Upper lobe of left lung (tissue), 6 donors: ENCODE results near the gene APOA5. TPM values are rescaled to one million over a fixed set of nuclear protein-coding genes. Genes with fewer than 3 reads are reported as not detected.

Experiments
- ATAC-seq, 2 donors: fragments of 200-7000 bp; cut with Tn5 transposase; one replicate each; pipeline ENCODE4 v1.9.1; 2022; ENCODE audit warnings: mild to moderate bottlenecking in 2 of 2, moderate library complexity in 2 of 2; ENCODE audit not compliant: low FRiP score in 2 of 2
- DNase-seq, 2 donors: peaks; one replicate each; pipeline ENCODE4 v3.0.0-alpha.2; 2019 to 2020
- H3K27ac ChIP-seq, 4 donors: fragments of 200-600 bp; sonication (generic); one replicate each; pipeline ENCODE4 v1.5.1; 2016 to 2019
- H3K27me3 ChIP-seq, 4 donors: fragments of 200-600 bp; sonication (generic); one replicate each; pipeline ENCODE4 v1.5.1; 2017 to 2019
- H3K36me3 ChIP-seq, 4 donors: fragments of 200-600 bp; sonication (generic); one replicate each; pipeline ENCODE4 v1.5.1; 2016 to 2019
- H3K4me1 ChIP-seq, 4 donors: fragments of 200-600 bp; sonication (generic); one replicate each; pipeline ENCODE4 v1.5.1; 2018 to 2019
- H3K4me3 ChIP-seq, 4 donors: fragments of 200-600 bp; sonication (generic); one replicate each; pipeline ENCODE4 v1.5.1; 2017 to 2019; ENCODE audit warnings: mild to moderate bottlenecking in 2 of 4, moderate library complexity in 1 of 4
- H3K9me3 ChIP-seq, 4 donors: fragments of 200-600 bp; sonication (generic); one replicate each; pipeline ENCODE4 v1.5.1; 2018 to 2019
- EP300 ChIP-seq, 4 donors: sonication (generic); formaldehyde crosslinking; IDR thresholded peaks; one replicate each; pipeline ENCODE4 v1.5.1; 2017; ENCODE audit warnings: antibody characterized with exemption in 4 of 4, control low read depth in 2 of 4
- POLR2A ChIP-seq, 4 donors: fragments of 450-650 bp; IDR thresholded peaks; one replicate each; pipeline ENCODE4 v1.5.1; 2016 to 2017; ENCODE audit warnings: antibody characterized with exemption in 4 of 4, mild to moderate bottlenecking in 2 of 4
- POLR2AphosphoS5 ChIP-seq, 2 donors: sonication (generic); formaldehyde crosslinking; IDR thresholded peaks; one replicate each; pipeline ENCODE4 v1.5.1; 2017; ENCODE audit warnings: antibody characterized with exemption in 2 of 2
- WGBS, 2 donors: methylation state at CpG; one replicate each; pipeline ENCODE4 v1.1.5; 2017 to 2018; 5-methylcytosine and 5-hydroxymethylcytosine counted together
- total RNA-seq, 6 donors: library from RNA; depleted of rRNA in 4 of 6; stranded (reverse); fragments of >200 nt in 4 of 6; gene quantifications; one replicate each; pipeline versions ENCODE4 v1.1.0 to v1.2.1, GENCODE V29; 2016 to 2021
- TF ChIP-seq, protein P1 (sequence below), 6 experiments: fragments of 450-650 bp in 4 of 6; fragments of 200-600 bp in 2 of 6; sonication (generic) in 2 of 6; IDR thresholded peaks; one replicate each; pipeline ENCODE4 v1.5.1; 2016 to 2019; ENCODE audit warnings: antibody characterized with exemption in 6 of 6
- donor health status: DM: no; HTN: no; CAD: no; lungs with moderate emphysema.
- donor health status: DM: no; HTN: yes; CAD: no; lungs with severe emphysema.

Gene APOA5
- total RNA-seq, 6 donors from 2014 or later, result 0.20 to 0.57 TPM; not detected in 4

DNA sequence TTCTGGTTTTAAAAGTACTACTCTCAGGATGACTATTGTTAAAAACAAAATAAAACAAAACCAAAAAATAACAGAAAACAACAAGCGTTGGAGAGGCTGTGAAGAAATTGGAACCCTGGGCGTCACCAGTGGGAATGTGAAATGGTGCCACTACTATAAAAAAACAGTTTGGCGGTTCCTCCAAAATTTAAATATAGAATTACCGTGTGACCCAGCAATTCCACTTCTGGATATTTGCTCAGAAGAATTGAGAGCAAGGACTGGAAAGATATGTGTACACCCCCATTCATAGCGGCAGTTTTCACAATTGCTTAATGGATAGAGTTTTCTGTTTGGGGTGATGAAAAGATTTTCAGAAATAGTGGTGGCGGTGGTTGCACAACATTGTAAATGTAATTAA, 22.8 kb upstream of the APOA5 start:
- Histone ChIP-seq H3K27ac (no peak overlapping the region), H3K36me3 (no peaks in the 10 kb centered on the region), H3K4me1 (no peaks in the 10 kb centered on the region), H3K4me3 (no peak overlapping the region), H3K27me3 (no peaks in the 10 kb centered on the region), H3K9me3 (no peaks in the 10 kb centered on the region)
- WGBS, 2 donors, result 53 to 83% methylated on average over 6 of the region's 6 CpGs
- no peak for ATAC-seq
- no peak for DNase-seq
- no peak for TF ChIP-seq POLR2A (IDR thresholded peaks at IDR 0.05)
- no peak for TF ChIP-seq POLR2AphosphoS5 (IDR thresholded peaks at IDR 0.05)
- TF ChIP-seq, protein P1, sequence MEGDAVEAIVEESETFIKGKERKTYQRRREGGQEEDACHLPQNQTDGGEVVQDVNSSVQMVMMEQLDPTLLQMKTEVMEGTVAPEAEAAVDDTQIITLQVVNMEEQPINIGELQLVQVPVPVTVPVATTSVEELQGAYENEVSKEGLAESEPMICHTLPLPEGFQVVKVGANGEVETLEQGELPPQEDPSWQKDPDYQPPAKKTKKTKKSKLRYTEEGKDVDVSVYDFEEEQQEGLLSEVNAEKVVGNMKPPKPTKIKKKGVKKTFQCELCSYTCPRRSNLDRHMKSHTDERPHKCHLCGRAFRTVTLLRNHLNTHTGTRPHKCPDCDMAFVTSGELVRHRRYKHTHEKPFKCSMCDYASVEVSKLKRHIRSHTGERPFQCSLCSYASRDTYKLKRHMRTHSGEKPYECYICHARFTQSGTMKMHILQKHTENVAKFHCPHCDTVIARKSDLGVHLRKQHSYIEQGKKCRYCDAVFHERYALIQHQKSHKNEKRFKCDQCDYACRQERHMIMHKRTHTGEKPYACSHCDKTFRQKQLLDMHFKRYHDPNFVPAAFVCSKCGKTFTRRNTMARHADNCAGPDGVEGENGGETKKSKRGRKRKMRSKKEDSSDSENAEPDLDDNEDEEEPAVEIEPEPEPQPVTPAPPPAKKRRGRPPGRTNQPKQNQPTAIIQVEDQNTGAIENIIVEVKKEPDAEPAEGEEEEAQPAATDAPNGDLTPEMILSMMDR (IDR thresholded peaks at IDR 0.05), result no peak
- TF ChIP-seq EP300 (IDR thresholded peaks at IDR 0.05), result no peak

GRCh38 chr11:116813781-116814471, 22.2 kb upstream of the APOA5 start:
- ATAC-seq (peak in 1 of 2 donors; percentile 11), DNase-seq (no peak)
- H3K27me3 ChIP-seq, result no peaks in the 10 kb centered on the region
- 64 to 88% methylated on average over 4 to 5 of the region's 5 CpGs for WGBS, 2 donors
- no peaks in the 10 kb centered on the region for H3K36me3 ChIP-seq
- TF ChIP-seq EP300 (IDR thresholded peaks at IDR 0.05) (no peak), POLR2A (IDR thresholded peaks at IDR 0.05) (no peak), POLR2AphosphoS5 (IDR thresholded peaks at IDR 0.05) (no peak)
- TF ChIP-seq, protein P1 (IDR thresholded peaks at IDR 0.05), result no peak
- H3K9me3 ChIP-seq, result no peaks in the 10 kb centered on the region
- H3K4me1 ChIP-seq, result no peaks in the 10 kb centered on the region
- H3K27ac ChIP-seq, result no peak overlapping the region
- no peak overlapping the region for H3K4me3 ChIP-seq

GRCh38 chr11:116813170-116813569, 21.5 kb upstream of the APOA5 start:
- 89% methylated on average over 1 of the region's 1 CpG; no CpG with 5 or more reads in 1 of the 2 donors for WGBS, 2 donors

DNA sequence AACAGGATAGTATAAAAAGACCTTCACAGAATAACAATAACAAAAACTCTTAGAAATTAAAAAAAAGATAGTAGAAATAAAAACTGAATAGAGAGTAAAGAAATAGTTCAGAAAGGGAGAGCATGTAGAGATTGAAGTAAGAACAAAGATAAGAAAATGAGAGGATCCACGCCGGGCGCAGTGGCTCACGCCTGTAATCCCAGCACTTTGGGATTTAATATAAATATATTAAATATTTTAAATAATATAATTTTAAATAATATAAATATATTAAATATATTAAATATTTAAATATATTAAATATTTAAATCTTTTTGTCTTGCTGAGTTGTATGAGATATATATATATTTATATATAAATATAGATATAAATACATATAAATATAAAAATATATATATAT, 20.4 kb upstream of the APOA5 start:
- Histone ChIP-seq H3K4me1 (peaks cover 0 to 11% (median 0%) of the 10 kb centered on the region in 4 donors), H3K27ac (no peak overlapping the region), H3K9me3 (no peaks in the 10 kb centered on the region), H3K4me3 (no peak overlapping the region), H3K27me3 (no peaks in the 10 kb centered on the region), H3K36me3 (no peaks in the 10 kb centered on the region)
- TF ChIP-seq, protein P1 (IDR thresholded peaks at IDR 0.05), result no peak
- TF ChIP-seq POLR2AphosphoS5 (IDR thresholded peaks at IDR 0.05) (no peak), EP300 (IDR thresholded peaks at IDR 0.05) (no peak), POLR2A (IDR thresholded peaks at IDR 0.05) (no peak)
- ATAC-seq (no peak), DNase-seq (no peak)
- WGBS, 2 donors, result 88 to 97% methylated on average over 4 of the region's 4 CpGs

More at GRCh38 chr11:116813170-116813569, 21.5 kb upstream of the APOA5 start:
- Histone ChIP-seq H3K27me3 (no peaks in the 10 kb centered on the region), H3K36me3 (no peaks in the 10 kb centered on the region), H3K4me3 (no peak overlapping the region), H3K9me3 (no peaks in the 10 kb centered on the region), H3K4me1 (peaks cover 0 to 5% (median 0%) of the 10 kb centered on the region in 4 donors), H3K27ac (no peak overlapping the region)
- no peak for TF ChIP-seq POLR2AphosphoS5 (IDR thresholded peaks at IDR 0.05)
- TF ChIP-seq, protein P1 (IDR thresholded peaks at IDR 0.05), result no peak
- DNase-seq (no peak), ATAC-seq (no peak)

GRCh38 chr11:116811194-116811593, 19.5 kb upstream of the APOA5 start:
- Histone ChIP-seq H3K9me3 (no peaks in the 10 kb centered on the region), H3K27me3 (no peaks in the 10 kb centered on the region), H3K36me3 (no peaks in the 10 kb centered on the region), H3K4me1 (peaks cover 0 to 11% (median 0%) of the 10 kb centered on the region in 4 donors), H3K27ac (no peak overlapping the region), H3K4me3 (no peak overlapping the region)
- no peak for DNase-seq
- WGBS, 2 donors, result 73 to 86% methylated on average over 3 of the region's 3 CpGs
- TF ChIP-seq POLR2AphosphoS5 (IDR thresholded peaks at IDR 0.05) (no peak), POLR2A (IDR thresholded peaks at IDR 0.05) (no peak), EP300 (IDR thresholded peaks at IDR 0.05) (no peak)
- TF ChIP-seq, protein P1 (IDR thresholded peaks at IDR 0.05), result no peak
- no peak for ATAC-seq
